ENCODE results near the gene DMD. TPM values are rescaled to one million over a fixed set of nuclear protein-coding genes. Genes with fewer than 3 reads are reported as not detected.

DMD gene
- total RNA-seq, 1 experiment from 2014 or later, result 47.2 TPM

DNA sequence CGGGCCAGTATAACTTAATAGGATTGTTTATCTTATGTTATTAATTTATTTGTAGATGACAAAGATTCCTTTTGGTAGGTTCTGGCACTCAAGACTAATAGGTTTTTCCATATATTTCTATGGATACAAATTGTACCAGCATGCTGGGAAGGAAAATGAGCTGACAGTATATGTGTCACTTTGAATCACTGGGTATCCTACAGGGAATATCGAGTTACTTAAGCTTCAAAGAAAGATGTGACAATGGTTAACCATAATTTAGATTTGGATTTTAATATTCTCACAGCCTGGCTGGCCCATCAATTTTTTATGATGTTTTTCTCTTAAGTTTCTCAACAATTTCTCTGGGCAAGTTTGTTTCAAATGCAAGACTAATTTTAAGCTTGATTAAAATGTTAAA is 1640.7 kb downstream of the DMD start:
- TF ChIP-seq, protein P1, sequence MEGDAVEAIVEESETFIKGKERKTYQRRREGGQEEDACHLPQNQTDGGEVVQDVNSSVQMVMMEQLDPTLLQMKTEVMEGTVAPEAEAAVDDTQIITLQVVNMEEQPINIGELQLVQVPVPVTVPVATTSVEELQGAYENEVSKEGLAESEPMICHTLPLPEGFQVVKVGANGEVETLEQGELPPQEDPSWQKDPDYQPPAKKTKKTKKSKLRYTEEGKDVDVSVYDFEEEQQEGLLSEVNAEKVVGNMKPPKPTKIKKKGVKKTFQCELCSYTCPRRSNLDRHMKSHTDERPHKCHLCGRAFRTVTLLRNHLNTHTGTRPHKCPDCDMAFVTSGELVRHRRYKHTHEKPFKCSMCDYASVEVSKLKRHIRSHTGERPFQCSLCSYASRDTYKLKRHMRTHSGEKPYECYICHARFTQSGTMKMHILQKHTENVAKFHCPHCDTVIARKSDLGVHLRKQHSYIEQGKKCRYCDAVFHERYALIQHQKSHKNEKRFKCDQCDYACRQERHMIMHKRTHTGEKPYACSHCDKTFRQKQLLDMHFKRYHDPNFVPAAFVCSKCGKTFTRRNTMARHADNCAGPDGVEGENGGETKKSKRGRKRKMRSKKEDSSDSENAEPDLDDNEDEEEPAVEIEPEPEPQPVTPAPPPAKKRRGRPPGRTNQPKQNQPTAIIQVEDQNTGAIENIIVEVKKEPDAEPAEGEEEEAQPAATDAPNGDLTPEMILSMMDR (IDR thresholded peaks at IDR 0.05; ENCODE audit: insufficient read depth in 1 of 2, low read depth in 1 of 2, low read length in 1 of 2, severe bottlenecking in 1 of 2, unreplicated experiment in 1 of 2), result no peak
- POLR2A ChIA-PET, result no interaction called here
- H3K4me1 Mint-ChIP-seq (ENCODE audit: low read depth, unreplicated experiment), result peaks cover 8% of the 10 kb centered on the region

DNA sequence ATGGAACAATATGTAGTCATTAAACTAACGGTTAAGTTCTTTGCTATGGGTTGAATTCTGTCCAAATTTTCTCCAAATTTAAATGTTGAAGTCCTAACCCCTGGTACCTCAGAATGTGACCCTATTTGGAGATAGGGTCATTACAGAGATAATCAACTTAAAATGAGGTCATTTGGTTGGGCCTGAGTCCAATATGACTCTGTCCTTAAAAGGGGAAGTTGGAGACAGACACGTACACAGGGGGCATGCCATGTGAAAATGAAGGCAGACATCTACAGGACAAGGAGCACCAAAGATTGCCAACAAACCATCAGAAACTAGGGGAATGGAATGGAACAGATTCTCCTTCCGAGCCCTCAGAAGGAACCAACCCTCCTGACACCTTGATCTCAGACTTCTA is 1647.6 kb downstream of the DMD start:
- intact Hi-C loops (cut with micrococcal nuclease; ENCODE audit: unreplicated experiment), result no loop called here
- H3K4me1 ChIP-seq, result no peaks in the 10 kb centered on the region
- H3K36me3 ChIP-seq (ENCODE audit: control insufficient read depth, insufficient read depth, low read length), result no peaks in the 10 kb centered on the region
- Mint-ChIP-seq H3K4me1 (ENCODE audit: low read depth, unreplicated experiment) (peaks cover 8% of the 10 kb centered on the region), H3K27me3 (ENCODE audit: insufficient read depth, unreplicated experiment) (no peaks in the 10 kb centered on the region), H3K27ac (ENCODE audit: unreplicated experiment) (no peak overlapping the region), H3K36me3 (ENCODE audit: insufficient read depth, unreplicated experiment) (no peaks in the 10 kb centered on the region), H3K4me3 (ENCODE audit: unreplicated experiment) (no peak overlapping the region), H3K9me3 (ENCODE audit: unreplicated experiment) (no peaks in the 10 kb centered on the region)
- no peak for DNase-seq
- ChIA-PET CTCF (no interaction called here), POLR2A (no interaction called here)
- no peaks in the 10 kb centered on the region for H3K27me3 ChIP-seq (replicated peaks; ENCODE audit: control insufficient read depth, insufficient read depth, low read length)
- H3K9me3 ChIP-seq, result no peaks in the 10 kb centered on the region
- no TSS peak for BruUV-seq (replicated peaks)
- TF ChIP-seq, protein P1 (IDR thresholded peaks at IDR 0.05; ENCODE audit: insufficient read depth in 1 of 2, low read depth in 1 of 2, low read length in 1 of 2, severe bottlenecking in 1 of 2, unreplicated experiment in 1 of 2), result no peak
- H3K4me3 ChIP-seq (ENCODE audit: low read depth, low read length), result no peak overlapping the region

More for the DNA sequence above, 1640.7 kb downstream of the DMD start:
- Mint-ChIP-seq H3K36me3 (ENCODE audit: insufficient read depth, unreplicated experiment) (no peaks in the 10 kb centered on the region), H3K27ac (ENCODE audit: unreplicated experiment) (no peak overlapping the region), H3K4me3 (ENCODE audit: unreplicated experiment) (no peak overlapping the region), H3K27me3 (ENCODE audit: insufficient read depth, unreplicated experiment) (no peaks in the 10 kb centered on the region), H3K9me3 (ENCODE audit: unreplicated experiment) (no peaks in the 10 kb centered on the region)
- CTCF ChIA-PET, result no interaction called here
- Histone ChIP-seq H3K9me3 (no peaks in the 10 kb centered on the region), H3K27me3 (replicated peaks; ENCODE audit: control insufficient read depth, insufficient read depth, low read length) (no peaks in the 10 kb centered on the region), H3K4me1 (no peaks in the 10 kb centered on the region), H3K4me3 (ENCODE audit: low read depth, low read length) (no peak overlapping the region), H3K36me3 (ENCODE audit: control insufficient read depth, insufficient read depth, low read length) (no peaks in the 10 kb centered on the region)
- no peak for DNase-seq
- no TSS peak for BruUV-seq (replicated peaks)
- intact Hi-C loops (cut with micrococcal nuclease; ENCODE audit: unreplicated experiment), result no loop called here

GRCh38 chrX:31555506-31555905 is 1655.8 kb downstream of the DMD start:
- no peak for DNase-seq
- Mint-ChIP-seq H3K27me3 (ENCODE audit: insufficient read depth, unreplicated experiment) (no peaks in the 10 kb centered on the region), H3K4me3 (ENCODE audit: unreplicated experiment) (no peak overlapping the region), H3K27ac (ENCODE audit: unreplicated experiment) (no peak overlapping the region), H3K4me1 (ENCODE audit: low read depth, unreplicated experiment) (peaks cover 6% of the 10 kb centered on the region), H3K36me3 (ENCODE audit: insufficient read depth, unreplicated experiment) (no peaks in the 10 kb centered on the region), H3K9me3 (ENCODE audit: unreplicated experiment) (peaks cover 6% of the 10 kb centered on the region)
- no TSS peak for BruUV-seq (replicated peaks)
- no peaks in the 10 kb centered on the region for H3K9me3 ChIP-seq
- ChIA-PET POLR2A (no interaction called here), CTCF (no interaction called here)
- H3K4me1 ChIP-seq, result no peaks in the 10 kb centered on the region
- intact Hi-C loops (cut with micrococcal nuclease; ENCODE audit: unreplicated experiment), result no loop called here
- H3K4me3 ChIP-seq (ENCODE audit: low read depth, low read length), result no peak overlapping the region
- no peaks in the 10 kb centered on the region for H3K36me3 ChIP-seq (ENCODE audit: control insufficient read depth, insufficient read depth, low read length)
- TF ChIP-seq, protein P1 (IDR thresholded peaks at IDR 0.05; ENCODE audit: insufficient read depth in 1 of 2, low read depth in 1 of 2, low read length in 1 of 2, severe bottlenecking in 1 of 2, unreplicated experiment in 1 of 2), result no peak
- no peaks in the 10 kb centered on the region for H3K27me3 ChIP-seq (replicated peaks; ENCODE audit: control insufficient read depth, insufficient read depth, low read length)

All from Caco-2 (cell line).